H1 (cell line): ENCODE data around the gene OPCML. TPM values are rescaled to one million over a fixed set of nuclear protein-coding genes. Genes with fewer than 3 reads are reported as not detected.

ENCODE experiments used
- CTCF ChIA-PET: fragments of 300-600 bp; sonication (Branson Sonifier 250); formaldehyde crosslinking; loops from one replicate; lab custom pipeline; 2021; ENCODE audit not compliant: partially characterized antibody; lab: Charles Lee
- POLR2A ChIA-PET: fragments of 300-600 bp; sonication (Branson Sonifier 250); formaldehyde crosslinking; loops from one replicate; lab custom pipeline; 2021; ENCODE audit warnings: inconsistent platforms; ENCODE audit not compliant: partially characterized antibody; lab: Charles Lee
- DNase-seq, 2 experiments: peaks; one replicate each; pipeline versions ENCODE4 v3.0.0 to v3.0.0-alpha.2; 2010 to 2022; ENCODE audit warnings: low spot score in 2 of 2, low read depth in 1 of 2, mixed read lengths in 1 of 2
- FAIRE-seq: peaks from 2 replicates; lab custom pipeline; 2011; peaks lifted over from hg19 to GRCh38; lab: Jason Lieb, UNC
- H2AFZ ChIP-seq: 2 replicates; pipeline ENCODE4 v1.8.1; 2012; ENCODE audit warnings: low read length, inconsistent platforms
- H2AK5ac ChIP-seq: 2 replicates; pipeline ENCODE4 v1.6.1; 2013; ENCODE audit warnings: low read depth, low read length
- H2BK120ac ChIP-seq: replicated peaks from 2 replicates; pipeline ENCODE3; 2013; ENCODE audit warnings: low read depth, low read length, inconsistent platforms
- H2BK12ac ChIP-seq: 2 replicates; pipeline ENCODE4 v1.6.1; 2013; ENCODE audit warnings: low read depth, low read length
- H2BK15ac ChIP-seq: 2 replicates; pipeline ENCODE4 v1.6.1; 2013; ENCODE audit warnings: low read length
- H2BK20ac ChIP-seq: 2 replicates; pipeline ENCODE4 v1.6.1; 2013; ENCODE audit warnings: low read length
- H2BK5ac ChIP-seq: 2 replicates; pipeline ENCODE4 v1.6.1; 2013; ENCODE audit warnings: low read depth, low read length
- H3K14ac ChIP-seq: 2 replicates; pipeline ENCODE4 v1.6.1; 2013; ENCODE audit warnings: inconsistent platforms; ENCODE audit not compliant: insufficient read length
- H3K18ac ChIP-seq: 2 replicates; pipeline ENCODE4 v1.6.1; 2013; ENCODE audit warnings: low read length; ENCODE audit errors: extremely low read depth
- H3K23ac ChIP-seq: 2 replicates; pipeline ENCODE4 v1.6.1; 2013; ENCODE audit warnings: inconsistent platforms; ENCODE audit not compliant: insufficient read length
- H3K23me2 ChIP-seq: 2 replicates; pipeline ENCODE4 v1.6.1; 2013; ENCODE audit warnings: low read depth, low read length
- H3K27ac ChIP-seq: 2 replicates; pipeline ENCODE4 v1.6.1; 2011; ENCODE audit warnings: low read depth, low read length, inconsistent platforms
- H3K27me3 ChIP-seq, 4 experiments: replicated peaks in 1 of 4; 1 replicate in 1 of 4; 2 replicates in 3 of 4; pipeline versions ENCODE4 v1.6.1 to v1.8.1; 2011 to 2013; ENCODE audit warnings: low read length in 3 of 4, mild to moderate bottlenecking in 3 of 4, inconsistent platforms in 2 of 4, mixed read lengths in 2 of 4, moderate library complexity in 1 of 4; ENCODE audit not compliant: control insufficient read depth in 3 of 4, insufficient read depth in 3 of 4; ENCODE audit errors: extremely low read depth in 1 of 4
- H3K36me3 ChIP-seq, 4 experiments: 2 replicates each; pipeline versions ENCODE4 v1.6.1 to v1.8.1; 2011 to 2013; ENCODE audit warnings: mild to moderate bottlenecking in 4 of 4, low read length in 3 of 4, moderate library complexity in 2 of 4, control low read depth in 1 of 4, inconsistent platforms in 1 of 4; ENCODE audit not compliant: insufficient read depth in 4 of 4, control insufficient read depth in 2 of 4
- H3K4ac ChIP-seq: replicated peaks from 2 replicates; pipeline ENCODE3; 2013; ENCODE audit warnings: low read length, low read depth, mixed read lengths, inconsistent platforms; ENCODE audit not compliant: insufficient read length
- H3K4me1 ChIP-seq, 4 experiments: replicated peaks in 1 of 4; 1 replicate in 1 of 4; 2 replicates in 3 of 4; pipeline versions ENCODE4 v1.6.1 to v1.8.1; 2011 to 2013; ENCODE audit warnings: low read length in 3 of 4, inconsistent platforms in 2 of 4, mixed read lengths in 1 of 4; ENCODE audit not compliant: insufficient read depth in 4 of 4, control insufficient read depth in 3 of 4
- H3K4me2 ChIP-seq, 2 experiments: 2 replicates each; pipeline versions ENCODE4 v1.6.1 to v1.8.1; 2011 to 2013; ENCODE audit warnings: low read depth in 2 of 2, low read length in 2 of 2, control low read depth in 1 of 2, inconsistent platforms in 1 of 2, mild to moderate bottlenecking in 1 of 2; ENCODE audit not compliant: insufficient read depth in 1 of 2
- H3K4me3 ChIP-seq, 4 experiments: fragments of 200-600, 300-600 bp in 1 of 4; sonication (generic), shearing (Covaris generic), sonication (Bioruptor Twin) in 1 of 4; 2 replicates each; pipeline versions ENCODE4 v1.5.1 to v1.8.1; 2011 to 2016; ENCODE audit warnings: low read length in 4 of 4, low read depth in 3 of 4, control low read depth in 2 of 4, inconsistent platforms in 2 of 4, mild to moderate bottlenecking in 2 of 4, mixed read lengths in 1 of 4, moderate library complexity in 1 of 4; ENCODE audit not compliant: insufficient read depth in 2 of 4; ENCODE audit errors: extremely low read depth in 1 of 4
- H3K56ac ChIP-seq: replicated peaks from 2 replicates; pipeline ENCODE3; 2013; ENCODE audit warnings: low read depth, mild to moderate bottlenecking, mixed read lengths, low read length, inconsistent platforms; ENCODE audit not compliant: insufficient read length
- H3K79me1 ChIP-seq: 2 replicates; pipeline ENCODE4 v1.6.1; 2013; ENCODE audit warnings: low read depth, low read length, control low read depth
- H3K79me2 ChIP-seq, 2 experiments: 2 replicates each; pipeline versions ENCODE4 v1.6.1 to v1.8.1; 2012 to 2013; ENCODE audit warnings: low read length in 2 of 2, mild to moderate bottlenecking in 2 of 2, inconsistent platforms in 1 of 2; ENCODE audit not compliant: insufficient read depth in 2 of 2, control insufficient read depth in 1 of 2
- H3K9ac ChIP-seq, 4 experiments: replicated peaks in 1 of 4; 1 replicate in 1 of 4; 2 replicates in 3 of 4; pipeline versions ENCODE4 v1.6.1 to v1.8.1; 2011 to 2013; ENCODE audit warnings: low read depth in 3 of 4, low read length in 3 of 4, control low read depth in 2 of 4, mild to moderate bottlenecking in 2 of 4, moderate library complexity in 2 of 4, inconsistent platforms in 1 of 4; ENCODE audit errors: extremely low read depth in 1 of 4
- H3K9me3 ChIP-seq, 2 experiments: 2 replicates each; pipeline versions ENCODE4 v1.6.1 to v1.8.1; 2012 to 2013; ENCODE audit warnings: mild to moderate bottlenecking in 2 of 2, moderate library complexity in 2 of 2, control low read depth in 1 of 2, inconsistent platforms in 1 of 2, low read depth in 1 of 2, low read length in 1 of 2, mixed read lengths in 1 of 2; ENCODE audit not compliant: insufficient read depth in 2 of 2
- H4K20me1 ChIP-seq, 2 experiments: replicated peaks in 1 of 2; 2 replicates each; pipeline versions ENCODE3 to v1.8.1; 2011 to 2013; ENCODE audit warnings: inconsistent platforms in 2 of 2, low read length in 2 of 2, mild to moderate bottlenecking in 1 of 2; ENCODE audit not compliant: insufficient read depth in 2 of 2, control insufficient read depth in 1 of 2
- H4K5ac ChIP-seq: 2 replicates; pipeline ENCODE4 v1.6.1; 2013; ENCODE audit warnings: low read length, low read depth, mixed read lengths, inconsistent platforms; ENCODE audit not compliant: insufficient read length
- H4K8ac ChIP-seq: 2 replicates; pipeline ENCODE4 v1.8.0; 2013; ENCODE audit warnings: mild to moderate bottlenecking, moderate library complexity, low read length, inconsistent platforms; ENCODE audit not compliant: insufficient read depth; ENCODE audit errors: extremely low read depth
- H4K91ac ChIP-seq: replicated peaks from 2 replicates; pipeline ENCODE3; 2013; ENCODE audit warnings: low read length, mixed read lengths, inconsistent platforms; ENCODE audit not compliant: insufficient read length
- CBX8 ChIP-seq: fragments of 300-800, 300-1000 bp; sonication (generic); IDR thresholded peaks from 2 replicates; pipeline ENCODE4 v1.7.1; 2016; ENCODE audit warnings: low read depth, low read length, borderline replicate concordance
- CEBPB ChIP-seq: IDR thresholded peaks from 2 replicates; pipeline ENCODE4 v1.6.1; 2012; ENCODE audit warnings: low read depth, low read length
- E2F6 ChIP-seq: IDR thresholded peaks from 2 replicates; pipeline ENCODE4 v1.6.1; 2012; ENCODE audit warnings: inconsistent platforms
- FOSL1 ChIP-seq: IDR thresholded peaks from 2 replicates; pipeline ENCODE4 v1.6.1; 2011; ENCODE audit warnings: mild to moderate bottlenecking, low read depth, low read length, moderate library complexity; ENCODE audit not compliant: insufficient read depth
- HDAC6 ChIP-seq: IDR thresholded peaks from one replicate; pipeline ENCODE4 v1.7.1; 2012; ENCODE audit warnings: low read depth, mild to moderate bottlenecking, inconsistent platforms, low read length, moderate library complexity
- JUN ChIP-seq: IDR thresholded peaks from 2 replicates; pipeline ENCODE4 v1.6.1; 2011; ENCODE audit warnings: low read depth, mild to moderate bottlenecking, improper control_type of control experiment, low read length
- KDM1A ChIP-seq: fragments of 200-600, 300-600 bp; sonication (generic); IDR thresholded peaks from 2 replicates; pipeline ENCODE4 v1.7.1; 2016; ENCODE audit warnings: mild to moderate bottlenecking, low read length, borderline replicate concordance
- KDM4A ChIP-seq: IDR thresholded peaks from one replicate; pipeline ENCODE4 v1.7.1; 2012; ENCODE audit warnings: low read depth, mild to moderate bottlenecking, moderate library complexity, low read length, inconsistent platforms; ENCODE audit not compliant: severe bottlenecking
- KDM5A ChIP-seq: fragments of 200-600 bp; IDR thresholded peaks from 2 replicates; pipeline ENCODE4 v1.7.1; 2012; ENCODE audit warnings: mild to moderate bottlenecking, low read length, inconsistent platforms, mixed read lengths
- NRF1 ChIP-seq: IDR thresholded peaks from 2 replicates; pipeline ENCODE4 v1.6.1; 2011; ENCODE audit warnings: mild to moderate bottlenecking, low read depth, low read length, improper control_type of control experiment
- PHF8 ChIP-seq: fragments of 200-600 bp; sonication (generic); conservative IDR thresholded peaks from 2 replicates; pipeline ENCODE4 v1.7.1; 2012; ENCODE audit warnings: low read depth, mild to moderate bottlenecking, inconsistent platforms, low read length, moderate library complexity
- SIX5 ChIP-seq: IDR thresholded peaks from 2 replicates; pipeline ENCODE4 v1.6.1; 2011; ENCODE audit warnings: mild to moderate bottlenecking, low read depth, low read length
- SP1 ChIP-seq: IDR thresholded peaks from 2 replicates; pipeline ENCODE4 v1.6.1; 2011; ENCODE audit warnings: low read depth, low read length
- SP2 ChIP-seq: IDR thresholded peaks from 2 replicates; pipeline ENCODE4 v1.6.1; 2012; ENCODE audit warnings: mild to moderate bottlenecking, low read length, inconsistent platforms
- SP4 ChIP-seq: IDR thresholded peaks from 2 replicates; pipeline ENCODE4 v1.6.1; 2012; ENCODE audit warnings: low read length, inconsistent platforms
- TAF7 ChIP-seq: optimal IDR thresholded peaks from 2 replicates; pipeline ENCODE3; 2011; ENCODE audit warnings: low read depth, mild to moderate bottlenecking, inconsistent platforms, low read length, moderate library complexity, borderline replicate concordance
- WGBS, 2 experiments: shearing (Covaris generic) in 1 of 2; methylation state at CpG; one replicate each; pipeline versions ENCODE4 v1.1.6 to v1.1.7; 2013 to 2015; ENCODE audit warnings: low lambda C conversion rate in 2 of 2, mixed read lengths in 2 of 2, inconsistent platforms in 1 of 2, low coverage in 1 of 2, missing lambda C conversion rate in 1 of 2; ENCODE audit not compliant: insufficient replicate concordance in 2 of 2, insufficient coverage in 1 of 2, insufficient read length in 1 of 2; ENCODE audit errors: extremely low coverage in 1 of 2, missing lambda C conversion rate in 1 of 2; 5-methylcytosine and 5-hydroxymethylcytosine counted together
- polyA plus RNA-seq, 7 experiments: library from polyadenylated mRNA; depleted of rRNA in 3 of 7; stranded (reverse) in 5 of 7; unstranded in 2 of 7; fragments of >200 nt in 5 of 7; fragments of 200-250 nt in 2 of 7; gene quantifications; 1 replicate in 5 of 7; 2 replicates in 1 of 7; 4 replicates in 1 of 7; pipeline versions ENCODE4 v1.2.1 to v1.2.3, GENCODE V29; 2011 to 2013; ENCODE audit warnings: missing spikeins in 2 of 7, mixed read lengths in 2 of 7
- total RNA-seq: library from RNA; stranded (reverse); fragmentation: NEBNext Ultra II Directional; extraction: Animal tissue kit (Norgen Biotek cat#: 25700); gene quantifications from 2 replicates; pipeline ENCODE4 v1.2.1, GENCODE V29; 2021

OPCML gene
- total and polyA plus RNA-seq, 2 of the 8 experiments (the other 6 are each of a cell fraction or from before 2014, with no cell fraction given), result 2.3 to 3.1 TPM

GRCh38 chr11:132649277-132649676 is 883.0 kb downstream of the OPCML start:
- no peak overlapping the region for H2AFZ ChIP-seq
- TF ChIP-seq TAF7, result no peak
- TF ChIP-seq E2F6, result no peak
- no peak for TF ChIP-seq PHF8
- TF ChIP-seq SP4, result no peak
- TF ChIP-seq KDM1A, result no peak
- no peak for TF ChIP-seq CBX8
- TF ChIP-seq SIX5, result no peak
- TF ChIP-seq NRF1, result no peak
- no peak for TF ChIP-seq CEBPB
- no peak for TF ChIP-seq KDM5A
- no peak for TF ChIP-seq SP2
- TF ChIP-seq JUN, result no peak
- TF ChIP-seq SP1, result no peak
- no peak for TF ChIP-seq KDM4A
- no peak for TF ChIP-seq HDAC6
- TF ChIP-seq FOSL1, result no peak

More at GRCh38 chr11:132649277-132649676, 883.0 kb downstream of the OPCML start:
- H3K36me3 ChIP-seq, result no peaks in the 10 kb centered on the region
- H3K27me3 ChIP-seq, result no peaks in the 10 kb centered on the region
- no peak overlapping the region for H3K56ac ChIP-seq
- FAIRE-seq, result no peak
- H3K23me2 ChIP-seq, result peaks cover 1% of the 10 kb centered on the region; the same call in 1 of the 2 replicates
- H3K4me3 ChIP-seq, result no peak overlapping the region
- H3K79me2 ChIP-seq, result no peaks in the 10 kb centered on the region
- no peak overlapping the region for H2BK15ac ChIP-seq
- no peak overlapping the region for H2AK5ac ChIP-seq
- H2BK120ac ChIP-seq, result no peak overlapping the region
- CTCF ChIA-PET, result no interaction called here
- no peak overlapping the region for H2BK5ac ChIP-seq
- H3K9ac ChIP-seq, result no peak overlapping the region
- no peak overlapping the region for H3K18ac ChIP-seq
- H4K5ac ChIP-seq, result no peak overlapping the region
- H3K27ac ChIP-seq, result no peak overlapping the region
- no peaks in the 10 kb centered on the region for H3K9me3 ChIP-seq
- POLR2A ChIA-PET, result no interaction called here
- no peaks in the 10 kb centered on the region for H3K79me1 ChIP-seq
- H3K14ac ChIP-seq, result no peak overlapping the region
- no peak overlapping the region for H2BK12ac ChIP-seq
- H4K20me1 ChIP-seq, result no peaks in the 10 kb centered on the region
- no peak for DNase-seq
- H3K4me2 ChIP-seq, result no peak overlapping the region
- no peak overlapping the region for H3K4ac ChIP-seq
- H3K23ac ChIP-seq, result no peak overlapping the region
- no peak overlapping the region for H4K91ac ChIP-seq
- WGBS, 2 experiments, result 95% methylated on average over 9 of the region's 9 CpGs; no CpG with 5 or more reads in 1 of the 2 experiments
- H3K4me1 ChIP-seq, result no peaks in the 10 kb centered on the region; a peak in 1 of 7 replicates
- H4K8ac ChIP-seq, result no peak overlapping the region
- no peak overlapping the region for H2BK20ac ChIP-seq
